Smooth muscle cell (in vitro differentiated cells): Measurements from ENCODE around the gene SLC9A9. TPM values are rescaled to one million over a fixed set of nuclear protein-coding genes. Genes with fewer than 3 reads are reported as not detected.

Source experiments
- DNase-seq: peaks from one replicate; lab custom pipeline; 2025; ENCODE audit not compliant: unreplicated experiment; lab: John Stamatoyannopoulos, UW
- H2AFZ ChIP-seq: fragments of 200-600 bp; sonication (generic); 2 replicates; pipeline ENCODE4 v1.6.0; 2016; ENCODE audit warnings: antibody characterized with exemption, low read depth, mild to moderate bottlenecking
- H3F3A ChIP-seq: fragments of 200-600 bp; sonication (generic); 2 replicates; pipeline ENCODE4 v1.6.0; 2017; ENCODE audit warnings: antibody characterized with exemption, low read depth
- H3K27ac ChIP-seq: fragments of 200-600 bp; sonication (generic); 2 replicates; pipeline ENCODE4 v1.5.1; 2016; ENCODE audit warnings: low read depth, mild to moderate bottlenecking
- H3K27me3 ChIP-seq: fragments of 200-600 bp; sonication (generic); 2 replicates; pipeline ENCODE4 v1.6.1; 2016; ENCODE audit warnings: low read depth, mild to moderate bottlenecking
- H3K36me3 ChIP-seq: fragments of 200-600 bp; sonication (generic); 2 replicates; pipeline ENCODE4 v1.5.1; 2016; ENCODE audit warnings: low read depth
- H3K4me1 ChIP-seq: fragments of 200-600 bp; sonication (generic); 2 replicates; pipeline ENCODE4 v1.5.1; 2016; ENCODE audit warnings: low read depth
- H3K4me2 ChIP-seq: fragments of 200-600 bp; sonication (generic); 2 replicates; pipeline ENCODE4 v1.6.0; 2016; ENCODE audit warnings: mild to moderate bottlenecking
- H3K4me3 ChIP-seq: fragments of 200-600 bp; sonication (generic); 2 replicates; pipeline ENCODE4 v1.5.1; 2016; ENCODE audit warnings: mild to moderate bottlenecking
- H3K79me2 ChIP-seq: fragments of 200-600 bp; sonication (generic); 2 replicates; pipeline ENCODE4 v1.6.0; 2016; ENCODE audit warnings: low read depth, mild to moderate bottlenecking
- H3K9ac ChIP-seq: fragments of 200-600 bp; sonication (generic); 2 replicates; pipeline ENCODE4 v1.6.0; 2016; ENCODE audit warnings: low read depth
- H3K9me3 ChIP-seq: fragments of 200-600 bp; sonication (generic); replicated peaks from 2 replicates; pipeline ENCODE4 v1.5.1; 2016; ENCODE audit warnings: low read depth
- H4K20me1 ChIP-seq: fragments of 200-600 bp; sonication (generic); 2 replicates; pipeline ENCODE4 v1.6.0; 2016; ENCODE audit warnings: low read depth
- CTCF ChIP-seq: fragments of 200-600 bp; sonication (generic); IDR thresholded peaks from 2 replicates; pipeline ENCODE4 v1.5.1; 2017; ENCODE audit warnings: borderline replicate concordance, mild to moderate bottlenecking, antibody characterized with exemption; ENCODE audit not compliant: insufficient read depth, poor library complexity, severe bottlenecking
- WGBS: methylation state at CpG from one replicate; pipeline ENCODE4 v1.1.7; 2016; ENCODE audit warnings: low lambda C conversion rate; 5-methylcytosine and 5-hydroxymethylcytosine counted together
- polyA plus RNA-seq: library from polyadenylated mRNA; unstranded; fragments of >200 nt; fragmentation: Nextera tagmentation; extraction: Ambion mirVana; gene quantifications from 2 replicates; pipeline ENCODE4 v1.2.1, GENCODE V29; 2016
- total RNA-seq: library from RNA; depleted of rRNA; stranded (reverse); fragments of >200 nt; gene quantifications from 2 replicates; pipeline ENCODE4 v1.2.3, GENCODE V29; 2014

Gene SLC9A9
- total and polyA plus RNA-seq, 2 experiments from 2014 or later, result 4.0 to 8.9 TPM

GRCh38 chr3:143567823-143568222, 280.4 kb downstream of the SLC9A9 start:
- Histone ChIP-seq H3K27me3 (no peaks in the 10 kb centered on the region), H3F3A (no peaks in the 10 kb centered on the region), H2AFZ (no peak overlapping the region), H4K20me1 (no peaks in the 10 kb centered on the region), H3K4me3 (no peak overlapping the region), H3K36me3 (no peaks in the 10 kb centered on the region), H3K27ac (no peak overlapping the region), H3K79me2 (no peaks in the 10 kb centered on the region), H3K9ac (no peak overlapping the region), H3K4me2 (no peak overlapping the region), H3K4me1 (no peaks in the 10 kb centered on the region), H3K9me3 (no peaks in the 10 kb centered on the region)
- TF ChIP-seq CTCF, result no peak
- WGBS, result 92% methylated on average over 2 of the region's 2 CpGs
- no peak for DNase-seq

GRCh38 chr3:143565951-143566350, 282.3 kb downstream of the SLC9A9 start:
- Histone ChIP-seq H3K4me3 (no peak overlapping the region), H3K4me1 (no peaks in the 10 kb centered on the region), H3K4me2 (no peak overlapping the region), H2AFZ (no peak overlapping the region), H3K79me2 (no peaks in the 10 kb centered on the region), H3K9ac (no peak overlapping the region), H4K20me1 (no peaks in the 10 kb centered on the region), H3K27me3 (no peaks in the 10 kb centered on the region), H3K9me3 (no peaks in the 10 kb centered on the region), H3K36me3 (no peaks in the 10 kb centered on the region), H3K27ac (no peak overlapping the region), H3F3A (no peaks in the 10 kb centered on the region)
- no peak for TF ChIP-seq CTCF
- DNase-seq, result no peak

GRCh38 chr3:143563786-143564185, 284.5 kb downstream of the SLC9A9 start:
- no peaks in the 10 kb centered on the region for H3K4me1 ChIP-seq
- no peak for TF ChIP-seq CTCF
- H3K9ac ChIP-seq, result no peak overlapping the region
- H3K36me3 ChIP-seq, result no peaks in the 10 kb centered on the region
- H3K4me3 ChIP-seq, result no peak overlapping the region
- no peaks in the 10 kb centered on the region for H4K20me1 ChIP-seq
- no peak overlapping the region for H2AFZ ChIP-seq
- H3K4me2 ChIP-seq, result no peak overlapping the region
- H3K79me2 ChIP-seq, result no peaks in the 10 kb centered on the region
- WGBS, result 95% methylated on average over 3 of the region's 3 CpGs
- H3F3A ChIP-seq, result no peaks in the 10 kb centered on the region
- DNase-seq, result no peak
- no peaks in the 10 kb centered on the region for H3K27me3 ChIP-seq
- no peak overlapping the region for H3K27ac ChIP-seq
- no peaks in the 10 kb centered on the region for H3K9me3 ChIP-seq

- no peaks in the 10 kb centered on the region for H3K4me1 ChIP-seq
- no peak overlapping the region for H3K9ac ChIP-seq
- no peaks in the 10 kb centered on the region for H4K20me1 ChIP-seq
- no peak overlapping the region for H2AFZ ChIP-seq
- DNase-seq, result no peak
- no peak for TF ChIP-seq CTCF
- H3K4me3 ChIP-seq, result no peak overlapping the region
- no peak overlapping the region for H3K27ac ChIP-seq
- WGBS, result 29% methylated on average over 2 of the region's 2 CpGs
- H3K4me2 ChIP-seq, result peak overlapping the region; percentile 10
- no peaks in the 10 kb centered on the region for H3K9me3 ChIP-seq
- H3F3A ChIP-seq, result no peaks in the 10 kb centered on the region
- no peaks in the 10 kb centered on the region for H3K79me2 ChIP-seq
- no peaks in the 10 kb centered on the region for H3K36me3 ChIP-seq
- H3K27me3 ChIP-seq, result no peaks in the 10 kb centered on the region
Observed at GRCh38 chr3:143562789-143563188, 285.5 kb downstream of the SLC9A9 start.
